ENCODE data around the gene CDC27. TPM values are rescaled to one million over a fixed set of nuclear protein-coding genes. Genes with fewer than 3 reads are reported as not detected.

CDC27 gene, protein sequence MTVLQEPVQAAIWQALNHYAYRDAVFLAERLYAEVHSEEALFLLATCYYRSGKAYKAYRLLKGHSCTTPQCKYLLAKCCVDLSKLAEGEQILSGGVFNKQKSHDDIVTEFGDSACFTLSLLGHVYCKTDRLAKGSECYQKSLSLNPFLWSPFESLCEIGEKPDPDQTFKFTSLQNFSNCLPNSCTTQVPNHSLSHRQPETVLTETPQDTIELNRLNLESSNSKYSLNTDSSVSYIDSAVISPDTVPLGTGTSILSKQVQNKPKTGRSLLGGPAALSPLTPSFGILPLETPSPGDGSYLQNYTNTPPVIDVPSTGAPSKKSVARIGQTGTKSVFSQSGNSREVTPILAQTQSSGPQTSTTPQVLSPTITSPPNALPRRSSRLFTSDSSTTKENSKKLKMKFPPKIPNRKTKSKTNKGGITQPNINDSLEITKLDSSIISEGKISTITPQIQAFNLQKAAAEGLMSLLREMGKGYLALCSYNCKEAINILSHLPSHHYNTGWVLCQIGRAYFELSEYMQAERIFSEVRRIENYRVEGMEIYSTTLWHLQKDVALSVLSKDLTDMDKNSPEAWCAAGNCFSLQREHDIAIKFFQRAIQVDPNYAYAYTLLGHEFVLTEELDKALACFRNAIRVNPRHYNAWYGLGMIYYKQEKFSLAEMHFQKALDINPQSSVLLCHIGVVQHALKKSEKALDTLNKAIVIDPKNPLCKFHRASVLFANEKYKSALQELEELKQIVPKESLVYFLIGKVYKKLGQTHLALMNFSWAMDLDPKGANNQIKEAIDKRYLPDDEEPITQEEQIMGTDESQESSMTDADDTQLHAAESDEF
- 70.7 and 145 TPM in 2 replicates for total RNA-seq

GRCh38 chr17:47188876-47189731 is at the start of gene CDC27:
TSS of gene CDC27 (minus strand) at chr17:47189295. CDS start at chr17:47189172, 123 bp downstream.

GRCh38 chr17:47208744-47209488 is 19.8 kb upstream of the CDC27 start, which contains the start of gene MYL4:
TSS of gene MYL4 (plus strand) at chr17:47209348. CDS start at chr17:47209423, 75 bp downstream.

Other genes starting within 250 kb of the CDC27 start
- gene RPRML, start 210.0 kb downstream of the CDC27 start, total RNA-seq = not detected in 2 replicates
- not detected in 2 replicates for gene MYL4, start 20.1 kb upstream of the CDC27 start, total RNA-seq
- gene ITGB3, start 64.5 kb upstream of the CDC27 start, total RNA-seq = 64.6 and 125 TPM in 2 replicates
- 4.2 and 6.2 TPM in 2 replicates for gene EFCAB13, start 134.7 kb upstream of the CDC27 start, total RNA-seq